SJSA1 (cell line): Measurements from ENCODE around the gene FSD1. TPM values are rescaled to one million over a fixed set of nuclear protein-coding genes. Genes with fewer than 3 reads are reported as not detected.

Source experiments
- DNase-seq, 2 experiments: peaks; one replicate each; pipeline ENCODE4 v3.0.0-alpha.2; 2015 to 2020; ENCODE audit warnings: low spot score in 2 of 2, low read depth in 1 of 2
- H3K27ac ChIP-seq: fragments of 250-450 bp; sonication (Bioruptor Pico); 2 replicates; pipeline ENCODE4 v1.5.1; 2020; ENCODE audit warnings: mild to moderate bottlenecking, moderate library complexity
- H3K27me3 ChIP-seq: fragments of 250-450 bp; sonication (Bioruptor Pico); replicated peaks from 2 replicates; pipeline ENCODE4 v1.5.1; 2020; ENCODE audit warnings: mild to moderate bottlenecking, moderate library complexity
- H3K36me3 ChIP-seq: fragments of 250-450 bp; sonication (Bioruptor Pico); 2 replicates; pipeline ENCODE4 v1.5.1; 2020; ENCODE audit warnings: mild to moderate bottlenecking
- H3K4me1 ChIP-seq: fragments of 250-450 bp; sonication (Bioruptor Pico); replicated peaks from 2 replicates; pipeline ENCODE4 v1.6.1; 2021; ENCODE audit warnings: mild to moderate bottlenecking
- H3K4me3 ChIP-seq: fragments of 250-450 bp; sonication (Bioruptor Pico); 2 replicates; pipeline ENCODE4 v1.5.1; 2020; ENCODE audit warnings: mild to moderate bottlenecking
- H3K9me3 ChIP-seq: fragments of 250-450 bp; sonication (Bioruptor Pico); replicated peaks from 2 replicates; pipeline ENCODE4 v1.5.1; 2020; ENCODE audit warnings: mild to moderate bottlenecking
- total RNA-seq: library from RNA; depleted of rRNA; stranded (reverse); fragments of >200 nt; shearing (Covaris generic); gene quantifications from 2 replicates; pipeline ENCODE4 v1.2.3, GENCODE V29; 2014; rRNA removed

The FSD1 gene
- total RNA-seq, 1 experiment from 2014 or later: 4.5 TPM

- H3K4me1 ChIP-seq: peaks cover 42% of the 10 kb centered on the region
- H3K9me3 ChIP-seq: no peaks in the 10 kb centered on the region; the same call in 1 of the 2 replicates
- H3K27ac ChIP-seq: no peak overlapping the region
- peak in 1 of 2 experiments; percentile 41 for DNase-seq
- H3K4me3 ChIP-seq: no peak overlapping the region
- no peaks in the 10 kb centered on the region for H3K27me3 ChIP-seq
- peaks cover 46% of the 10 kb centered on the region for H3K36me3 ChIP-seq
Observed at GRCh38 chr19:4372165-4373012, 68.0 kb downstream of the FSD1 start.

GRCh38 chr19:4373013-4373367 is 68.6 kb downstream of the FSD1 start:
- no peak for DNase-seq
- no peak overlapping the region for H3K4me3 ChIP-seq
- H3K4me1 ChIP-seq: peaks cover 45% of the 10 kb centered on the region
- H3K9me3 ChIP-seq: no peaks in the 10 kb centered on the region; the same call in 1 of the 2 replicates
- no peak overlapping the region for H3K27ac ChIP-seq
- H3K36me3 ChIP-seq: peaks cover 46% of the 10 kb centered on the region
- no peaks in the 10 kb centered on the region for H3K27me3 ChIP-seq

Other genes starting within 250 kb of the FSD1 start
- 15.9 and 20.7 TPM in 2 replicates for gene ZBTB7A, start 237.7 kb upstream of the FSD1 start, total RNA-seq
- gene MAP2K2, start 180.5 kb upstream of the FSD1 start, total RNA-seq: 182 and 188 TPM in 2 replicates
- not detected in 2 replicates for gene CREB3L3, start 151.0 kb upstream of the FSD1 start, total RNA-seq
- gene SIRT6, start 122.0 kb upstream of the FSD1 start, total RNA-seq: 18.4 and 25.9 TPM in 2 replicates
- gene ANKRD24, start 121.9 kb upstream of the FSD1 start, total RNA-seq: 0.05 and 0.09 TPM in 2 replicates
- not detected in 2 replicates for gene EBI3, start 75.1 kb upstream of the FSD1 start, total RNA-seq
- 20.2 and 24.1 TPM in 2 replicates for gene YJU2, start 57.5 kb upstream of the FSD1 start, total RNA-seq
- gene SHD, start 25.3 kb upstream of the FSD1 start, total RNA-seq: not detected in 2 replicates
- not detected in 2 replicates for gene TMIGD2, start 2.2 kb upstream of the FSD1 start, total RNA-seq
- gene STAP2, start 34.2 kb downstream of the FSD1 start, total RNA-seq: 1.9 and 3.1 TPM in 2 replicates
- gene MPND, start 39.0 kb downstream of the FSD1 start, total RNA-seq: 4.6 and 6.5 TPM in 2 replicates
- 60.5 and 79.7 TPM in 2 replicates for gene SH3GL1, start 95.9 kb downstream of the FSD1 start, total RNA-seq
- 36.4 and 70.3 TPM in 2 replicates for gene CHAF1A, start 98.0 kb downstream of the FSD1 start, total RNA-seq
- gene UBXN6, start 153.2 kb downstream of the FSD1 start, total RNA-seq: 39.3 and 66.8 TPM in 2 replicates
- gene HDGFL2, start 167.7 kb downstream of the FSD1 start, total RNA-seq: 58.7 and 71.4 TPM in 2 replicates
- not detected in 2 replicates for gene PLIN4, start 213.9 kb downstream of the FSD1 start, total RNA-seq
- not detected in 2 replicates for gene PLIN5, start 230.6 kb downstream of the FSD1 start, total RNA-seq
- not detected in 2 replicates for gene LRG1, start 235.4 kb downstream of the FSD1 start, total RNA-seq